B cell (primary cell): ENCODE data around the gene SUPV3L1. TPM values are rescaled to one million over a fixed set of nuclear protein-coding genes. Genes with fewer than 3 reads are reported as not detected.

Experiments used
- ATAC-seq: fragments of 200-7000 bp; cut with Tn5 transposase; one replicate; pipeline ENCODE4 v1.10.0; 2021; ENCODE audit warnings: low read depth, mild to moderate bottlenecking, moderate number of reproducible peaks, moderate library complexity
- CTCF ChIA-PET: fragments of 350-600 bp; sonication (Branson Sonifier 250); formaldehyde crosslinking; loops from one replicate; lab custom pipeline; 2021; ENCODE audit warnings: antibody characterized with exemption, inconsistent platforms; lab: Charles Lee
- POLR2A ChIA-PET: fragments of 350-600 bp; sonication (Branson Sonifier 250); formaldehyde crosslinking; loops from one replicate; lab custom pipeline; 2021; ENCODE audit warnings: antibody characterized with exemption; lab: Charles Lee
- DNase-seq: peaks from one replicate; pipeline ENCODE4 v3.0.0; 2013
- H2AFZ ChIP-seq: 2 replicates; pipeline ENCODE4 v1.6.1; 2012; ENCODE audit warnings: mild to moderate bottlenecking, low read depth, low read length; ENCODE audit not compliant: insufficient read depth, poor library complexity, severe bottlenecking
- H3K27ac ChIP-seq, 2 donors: 1 replicate in 1 of 2; 2 replicates in 1 of 2; pipeline ENCODE4 v1.5.1; 2012 to 2013; ENCODE audit warnings: low read length in 2 of 2, mild to moderate bottlenecking in 2 of 2, moderate library complexity in 1 of 2
- H3K27me3 ChIP-seq, 4 experiments: fragments of 200-600 bp in 1 of 4; sonication (generic) in 1 of 4; replicated peaks in 1 of 4; 1 replicate in 2 of 4; 2 replicates in 2 of 4; pipeline versions ENCODE4 v1.6.1 to v1.7.0; 2013 to 2016; ENCODE audit warnings: low read length in 3 of 4, mild to moderate bottlenecking in 2 of 4, mixed read lengths in 1 of 4, moderate library complexity in 1 of 4; ENCODE audit not compliant: insufficient read depth in 4 of 4, control insufficient read depth in 3 of 4; ENCODE audit errors: control extremely low read depth in 1 of 4
- H3K36me3 ChIP-seq, 2 experiments: replicated peaks in 1 of 2; 1 replicate in 1 of 2; 2 replicates in 1 of 2; pipeline versions ENCODE4 v1.6.1 to v1.7.1; 2013; ENCODE audit warnings: low read length in 1 of 2; ENCODE audit not compliant: insufficient read depth in 2 of 2, control insufficient read depth in 1 of 2; ENCODE audit errors: control extremely low read depth in 1 of 2, extremely low read depth in 1 of 2
- H3K4me1 ChIP-seq, 2 donors: fragments of 200-600 bp in 1 of 2; sonication (generic) in 1 of 2; 1 replicate in 1 of 2; 2 replicates in 1 of 2; pipeline versions ENCODE4 v1.5.1 to v1.6.1; 2013 to 2017; ENCODE audit warnings: low read length in 2 of 2; ENCODE audit not compliant: control insufficient read depth in 2 of 2, insufficient read depth in 2 of 2
- H3K4me2 ChIP-seq: replicated peaks from 2 replicates; pipeline ENCODE3; 2012; ENCODE audit warnings: mild to moderate bottlenecking, low read depth, low read length; ENCODE audit not compliant: poor library complexity, severe bottlenecking
- H3K4me3 ChIP-seq, 5 experiments: fragments of 200-600 bp in 1 of 5; sonication (generic) in 1 of 5; 1 replicate in 3 of 5; 2 replicates in 2 of 5; pipeline versions ENCODE4 v1.5.1 to v1.7.0; 2011 to 2016; ENCODE audit warnings: low read length in 4 of 5, mild to moderate bottlenecking in 4 of 5, low read depth in 2 of 5, control low read depth in 1 of 5, moderate library complexity in 1 of 5; ENCODE audit not compliant: insufficient read depth in 1 of 5; ENCODE audit errors: control extremely low read depth in 1 of 5, extremely low read depth in 1 of 5
- H3K79me2 ChIP-seq: fragments of 200-600 bp; sonication (generic); one replicate; pipeline ENCODE4 v1.6.0; 2016; ENCODE audit warnings: low read length; ENCODE audit not compliant: control insufficient read depth, insufficient read depth
- H3K9ac ChIP-seq: fragments of 200-600 bp; sonication (generic); 2 replicates; pipeline ENCODE4 v1.6.1; 2017; ENCODE audit warnings: mild to moderate bottlenecking, low read length, moderate library complexity
- H3K9me3 ChIP-seq, 3 donors: one replicate each; pipeline versions ENCODE4 v1.6.1 to v1.7.1; 2013; ENCODE audit warnings: low read length in 2 of 3; ENCODE audit not compliant: control insufficient read depth in 2 of 3, insufficient read depth in 1 of 3; ENCODE audit errors: control extremely low read depth in 1 of 3
- H4K20me1 ChIP-seq: 2 replicates; pipeline ENCODE4 v1.6.0; 2012; ENCODE audit warnings: mild to moderate bottlenecking, low read length; ENCODE audit not compliant: insufficient read depth, control insufficient read depth, poor library complexity, severe bottlenecking
- H3K27ac Mint-ChIP-seq: one replicate; pipeline ENCODE4 v1.8.0; 2021; ENCODE audit warnings: mixed read lengths
- H3K27me3 Mint-ChIP-seq: one replicate; pipeline ENCODE4 v1.8.0; 2021; ENCODE audit warnings: mixed read lengths
- H3K4me1 Mint-ChIP-seq: one replicate; pipeline ENCODE4 v1.8.0; 2021; ENCODE audit warnings: mixed read lengths
- H3K4me3 Mint-ChIP-seq: one replicate; pipeline ENCODE4 v1.8.0; 2021; ENCODE audit warnings: mixed read lengths
- H3K9me3 Mint-ChIP-seq: one replicate; pipeline ENCODE4 v1.8.0; 2022; ENCODE audit warnings: mixed read lengths; ENCODE audit not compliant: insufficient read depth
- EZH2 ChIP-seq: IDR thresholded peaks from 2 replicates; pipeline ENCODE4 v1.6.1; 2012; ENCODE audit warnings: borderline replicate concordance, low read depth, mild to moderate bottlenecking, moderate library complexity, low read length; ENCODE audit not compliant: insufficient read depth, poor library complexity, severe bottlenecking
- WGBS: methylation state at CpG from one replicate; pipeline ENCODE4 v1.1.5; 2013; ENCODE audit warnings: missing lambda C conversion rate; ENCODE audit not compliant: insufficient coverage; 5-methylcytosine and 5-hydroxymethylcytosine counted together
- intact Hi-C: fragments of 100-400 bp; cut with micrococcal nuclease; formaldehyde crosslinking; loops from one replicate; pipeline ENCODE4 v1.10.0; 2022
- polyA plus RNA-seq: library from polyadenylated mRNA; depleted of rRNA; stranded (reverse); fragments of >200 nt; gene quantifications from 2 replicates; pipeline ENCODE4 v1.2.3, GENCODE V29; 2012
- total RNA-seq, 2 donors: library from RNA; stranded (reverse); fragments of 120-200 nt in 1 of 2; gene quantifications; 1 replicate in 1 of 2; 2 replicates in 1 of 2; pipeline versions ENCODE4 v1.2.3 to v1.2.4, GENCODE V29; 2013 to 2022
- TF ChIP-seq, protein P1 (sequence below): fragments of 200-600 bp; IDR thresholded peaks from one replicate; pipeline ENCODE4 v1.8.0; 2022; ENCODE audit warnings: antibody characterized with exemption, mild to moderate bottlenecking

Gene SUPV3L1
- total and polyA plus RNA-seq, 2 donors (not counting 1 experiment from before 2014, with no cell fraction given): 33.6 to 37.1 TPM

DNA sequence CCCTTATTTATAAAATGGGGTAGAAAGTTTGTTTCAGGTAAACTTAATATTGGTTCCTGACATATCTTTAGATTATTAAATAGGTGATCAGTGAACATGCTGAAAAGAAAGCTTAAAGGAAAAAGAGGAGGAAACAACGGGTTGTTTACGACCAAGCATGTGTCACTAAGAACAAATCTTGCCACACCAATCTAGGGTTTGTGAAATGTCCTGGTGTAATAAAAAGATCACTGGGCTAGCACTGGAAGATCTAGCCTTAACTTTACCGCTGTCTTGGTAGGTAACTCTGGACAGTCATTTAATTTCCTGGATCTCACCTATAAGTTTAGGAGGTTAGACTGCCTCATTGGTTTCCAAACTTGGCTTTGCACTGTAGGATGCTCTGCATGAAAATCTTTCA, 37.1 kb upstream of the SUPV3L1 start:
- CTCF ChIA-PET: no interaction called here
- Histone ChIP-seq H3K4me2 (no peak overlapping the region), H2AFZ (no peak overlapping the region), H3K4me3 (no peak overlapping the region), H3K9ac (no peak overlapping the region), H3K36me3 (peaks cover 0 to 3% of the 10 kb centered on the region in 2 experiments), H3K27ac (no peak overlapping the region), H4K20me1 (peaks cover 9% of the 10 kb centered on the region), H3K9me3 (no peaks in the 10 kb centered on the region), H3K79me2 (peaks cover 81% of the 10 kb centered on the region), H3K4me1 (peaks cover 0 to 4% of the 10 kb centered on the region in 2 donors), H3K27me3 (no peaks in the 10 kb centered on the region)
- POLR2A ChIA-PET: no interaction called here
- no CpG with 5 or more reads among the region's 3 CpGs for WGBS
- intact Hi-C loops: no loop called here
- no peaks in the 10 kb centered on the region for H3K9me3 Mint-ChIP-seq
- H3K4me1 Mint-ChIP-seq: peaks cover 17% of the 10 kb centered on the region
- no peak overlapping the region for H3K4me3 Mint-ChIP-seq
- TF ChIP-seq, protein P1, sequence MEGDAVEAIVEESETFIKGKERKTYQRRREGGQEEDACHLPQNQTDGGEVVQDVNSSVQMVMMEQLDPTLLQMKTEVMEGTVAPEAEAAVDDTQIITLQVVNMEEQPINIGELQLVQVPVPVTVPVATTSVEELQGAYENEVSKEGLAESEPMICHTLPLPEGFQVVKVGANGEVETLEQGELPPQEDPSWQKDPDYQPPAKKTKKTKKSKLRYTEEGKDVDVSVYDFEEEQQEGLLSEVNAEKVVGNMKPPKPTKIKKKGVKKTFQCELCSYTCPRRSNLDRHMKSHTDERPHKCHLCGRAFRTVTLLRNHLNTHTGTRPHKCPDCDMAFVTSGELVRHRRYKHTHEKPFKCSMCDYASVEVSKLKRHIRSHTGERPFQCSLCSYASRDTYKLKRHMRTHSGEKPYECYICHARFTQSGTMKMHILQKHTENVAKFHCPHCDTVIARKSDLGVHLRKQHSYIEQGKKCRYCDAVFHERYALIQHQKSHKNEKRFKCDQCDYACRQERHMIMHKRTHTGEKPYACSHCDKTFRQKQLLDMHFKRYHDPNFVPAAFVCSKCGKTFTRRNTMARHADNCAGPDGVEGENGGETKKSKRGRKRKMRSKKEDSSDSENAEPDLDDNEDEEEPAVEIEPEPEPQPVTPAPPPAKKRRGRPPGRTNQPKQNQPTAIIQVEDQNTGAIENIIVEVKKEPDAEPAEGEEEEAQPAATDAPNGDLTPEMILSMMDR: no peak
- no peak for TF ChIP-seq EZH2
- no peak for DNase-seq
- no peaks in the 10 kb centered on the region for H3K27me3 Mint-ChIP-seq
- ATAC-seq: no peak
- H3K27ac Mint-ChIP-seq: no peak overlapping the region

GRCh38 chr10:69145329-69145728, 34.7 kb upstream of the SUPV3L1 start:
- ChIA-PET POLR2A (no interaction called here), CTCF (interaction anchor here (0.7 kb wide), 1 partner anchor 137 kb away, joined by 3 read pairs; no protein-coding TSS in a partner anchor)
- Histone ChIP-seq H3K36me3 (peaks cover 0 to 3% of the 10 kb centered on the region in 2 experiments), H3K4me1 (peaks cover 0 to 4% of the 10 kb centered on the region in 2 donors), H3K9ac (no peak overlapping the region), H3K27ac (no peak overlapping the region), H3K27me3 (no peaks in the 10 kb centered on the region), H3K4me2 (no peak overlapping the region), H2AFZ (no peak overlapping the region), H3K79me2 (peaks cover 91% of the 10 kb centered on the region), H3K4me3 (no peak overlapping the region), H4K20me1 (peaks cover 9% of the 10 kb centered on the region), H3K9me3 (no peaks in the 10 kb centered on the region)
- peaks cover 20% of the 10 kb centered on the region for H3K4me1 Mint-ChIP-seq
- H3K27ac Mint-ChIP-seq: no peak overlapping the region
- TF ChIP-seq, protein P1: no peak
- no peak for TF ChIP-seq EZH2
- intact Hi-C loops: no loop called here
- H3K4me3 Mint-ChIP-seq: no peak overlapping the region
- H3K27me3 Mint-ChIP-seq: no peaks in the 10 kb centered on the region
- no peaks in the 10 kb centered on the region for H3K9me3 Mint-ChIP-seq
- DNase-seq (no peak), ATAC-seq (no peak)
- WGBS: no CpG with 5 or more reads among the region's 1 CpG
